Loucy (cell line): ENCODE measurements around the gene DQX1.

Experiments
- H2AFZ ChIP-seq: fragments of 200-600 bp; sonication (generic); 2 replicates; pipeline ENCODE4 v1.6.0; 2016; ENCODE audit warnings: antibody characterized with exemption, mild to moderate bottlenecking, low read length, moderate library complexity
- H3F3A ChIP-seq: fragments of 200-600 bp; 2 replicates; pipeline ENCODE4 v1.6.0; 2016; ENCODE audit warnings: antibody characterized with exemption, low read depth, mild to moderate bottlenecking
- H3K27me3 ChIP-seq: fragments of 200-600 bp; sonication (generic); 2 replicates; pipeline ENCODE4 v1.6.1; 2014; ENCODE audit warnings: low read length, mild to moderate bottlenecking; ENCODE audit not compliant: insufficient read depth, poor library complexity, severe bottlenecking
- H3K36me3 ChIP-seq: fragments of 200-600 bp; sonication (generic); 2 replicates; pipeline ENCODE4 v1.6.1; 2016; ENCODE audit warnings: low read length; ENCODE audit not compliant: insufficient read depth
- H3K4me1 ChIP-seq: fragments of 200-600 bp; sonication (generic); 2 replicates; pipeline ENCODE4 v1.5.1; 2014; ENCODE audit warnings: low read length, mild to moderate bottlenecking; ENCODE audit not compliant: insufficient read depth, poor library complexity, severe bottlenecking
- H3K4me2 ChIP-seq: fragments of 200-600 bp; sonication (generic); 2 replicates; pipeline ENCODE4 v1.6.0; 2014; ENCODE audit warnings: antibody characterized with exemption, low read length, low read depth, mild to moderate bottlenecking; ENCODE audit not compliant: poor library complexity, severe bottlenecking
- H3K4me3 ChIP-seq: fragments of 200-600 bp; sonication (generic); 2 replicates; pipeline ENCODE4 v1.5.1; 2014; ENCODE audit warnings: low read length, mild to moderate bottlenecking, mixed read lengths; ENCODE audit not compliant: poor library complexity, severe bottlenecking
- H3K79me2 ChIP-seq: fragments of 200-600 bp; sonication (generic); 2 replicates; pipeline ENCODE4 v1.6.1; 2014; ENCODE audit warnings: low read length; ENCODE audit not compliant: insufficient read depth
- H3K9ac ChIP-seq: fragments of 200-600 bp; sonication (generic); 2 replicates; pipeline ENCODE4 v1.6.0; 2014; ENCODE audit warnings: mild to moderate bottlenecking, low read depth, low read length, moderate library complexity; ENCODE audit not compliant: poor library complexity, severe bottlenecking
- H3K9me2 ChIP-seq: fragments of 200-600 bp; sonication (generic); replicated peaks from 2 replicates; pipeline ENCODE4 v1.6.1; 2016; ENCODE audit warnings: low read depth, low read length, mixed read lengths
- H3K9me3 ChIP-seq: fragments of 200-600 bp; sonication (generic); 2 replicates; pipeline ENCODE4 v1.6.1; 2014; ENCODE audit warnings: mild to moderate bottlenecking, antibody characterized with exemption, low read length, low read depth; ENCODE audit not compliant: insufficient read depth
- H4K20me1 ChIP-seq: fragments of 200-600 bp; sonication (generic); 2 replicates; pipeline ENCODE4 v1.6.0; 2014; ENCODE audit warnings: antibody characterized with exemption, low read length, mild to moderate bottlenecking; ENCODE audit not compliant: insufficient read depth, poor library complexity, severe bottlenecking
- CTCF ChIP-seq: fragments of 200-600 bp; sonication (generic); conservative IDR thresholded peaks from 2 replicates; pipeline ENCODE4 v1.5.1; 2014; ENCODE audit warnings: mild to moderate bottlenecking, antibody characterized with exemption, low read length
- EZH2phosphoT487 ChIP-seq: fragments of 200-600 bp; IDR thresholded peaks from 2 replicates; pipeline ENCODE4 v1.6.1; 2018; ENCODE audit warnings: antibody characterized with exemption, mild to moderate bottlenecking, moderate library complexity, borderline replicate concordance

DQX1 gene

GRCh38 chr2:74551942-74552913 is 26.2 kb upstream of the DQX1 start:
- H3K27me3 ChIP-seq, result no peaks in the 10 kb centered on the region

GRCh38 chr2:74551530-74551929 is 25.5 kb upstream of the DQX1 start:
- Histone ChIP-seq H2AFZ (no peak overlapping the region), H3K36me3 (no peaks in the 10 kb centered on the region), H3K4me3 (no peak overlapping the region), H3K79me2 (peaks cover 26% of the 10 kb centered on the region), H3K9me3 (no peaks in the 10 kb centered on the region), H3K27me3 (no peaks in the 10 kb centered on the region), H4K20me1 (peaks cover 9% of the 10 kb centered on the region), H3K9ac (no peak overlapping the region), H3K4me1 (peaks cover 31% of the 10 kb centered on the region), H3K4me2 (no peak overlapping the region), H3K9me2 (no peaks in the 10 kb centered on the region), H3F3A (no peaks in the 10 kb centered on the region)
- TF ChIP-seq EZH2phosphoT487 (no peak), CTCF (no peak)

More at GRCh38 chr2:74551942-74552913, 26.2 kb upstream of the DQX1 start:
- H3F3A ChIP-seq, result no peaks in the 10 kb centered on the region
- H3K4me3 ChIP-seq, result no peak overlapping the region
- no peaks in the 10 kb centered on the region for H3K9me3 ChIP-seq
- no peak overlapping the region for H3K9ac ChIP-seq
- TF ChIP-seq CTCF (no peak), EZH2phosphoT487 (no peak)
- H3K4me2 ChIP-seq, result no peak overlapping the region
- no peaks in the 10 kb centered on the region for H3K9me2 ChIP-seq
- H2AFZ ChIP-seq, result no peak overlapping the region
- no peaks in the 10 kb centered on the region for H3K36me3 ChIP-seq
- H3K4me1 ChIP-seq, result peaks cover 37% of the 10 kb centered on the region
- peaks cover 9% of the 10 kb centered on the region for H4K20me1 ChIP-seq
- peaks cover 26% of the 10 kb centered on the region for H3K79me2 ChIP-seq

- Histone ChIP-seq H3K27me3 (no peaks in the 10 kb centered on the region), H3K36me3 (no peaks in the 10 kb centered on the region), H3K4me3 (no peak overlapping the region), H3K4me1 (peaks cover 18% of the 10 kb centered on the region), H3K9ac (no peak overlapping the region), H4K20me1 (peaks cover 3% of the 10 kb centered on the region), H3K79me2 (peaks cover 13% of the 10 kb centered on the region), H2AFZ (no peak overlapping the region), H3K4me2 (no peak overlapping the region), H3K9me2 (no peaks in the 10 kb centered on the region), H3K9me3 (no peaks in the 10 kb centered on the region), H3F3A (no peaks in the 10 kb centered on the region)
- TF ChIP-seq EZH2phosphoT487, result no peak
- TF ChIP-seq CTCF, result no peak
These were observed 24.2 kb upstream of the DQX1 start for GRCh38 chr2:74550231-74550630.
